Stimulated activated CD8-positive, alpha-beta memory T cell treated with anti-CD3 and anti-CD28 coated beads, Interleukin-15, amount 100 ng/mL, for 48 hours (primary cell): ENCODE measurements around the gene SDE2.
"Not testable (repeated sequence)": the region's sequence is repeated elsewhere in the genome, so short reads cannot be mapped to it uniquely, and the experiment has no call there.

Experiments used
- DNase-seq, 2 donors: peaks; one replicate each; pipeline ENCODE4 v3.0.0-alpha.2; 2020; ENCODE audit warnings: low read depth in 2 of 2

SDE2 gene

GRCh38 chr1:226006686-226007085, 7.5 kb upstream of the SDE2 start:
- no peak for DNase-seq

GRCh38 chr1:226004396-226004795, 5.3 kb upstream of the SDE2 start:
- no peak for DNase-seq

- no peak for DNase-seq
Measured at GRCh38 chr1:226003502-226004170, 4.5 kb upstream of the SDE2 start.

GRCh38 chr1:226002667-226003501, 3.7 kb upstream of the SDE2 start:
- peak in 1 of 2 donors; percentile 23 for DNase-seq

DNA sequence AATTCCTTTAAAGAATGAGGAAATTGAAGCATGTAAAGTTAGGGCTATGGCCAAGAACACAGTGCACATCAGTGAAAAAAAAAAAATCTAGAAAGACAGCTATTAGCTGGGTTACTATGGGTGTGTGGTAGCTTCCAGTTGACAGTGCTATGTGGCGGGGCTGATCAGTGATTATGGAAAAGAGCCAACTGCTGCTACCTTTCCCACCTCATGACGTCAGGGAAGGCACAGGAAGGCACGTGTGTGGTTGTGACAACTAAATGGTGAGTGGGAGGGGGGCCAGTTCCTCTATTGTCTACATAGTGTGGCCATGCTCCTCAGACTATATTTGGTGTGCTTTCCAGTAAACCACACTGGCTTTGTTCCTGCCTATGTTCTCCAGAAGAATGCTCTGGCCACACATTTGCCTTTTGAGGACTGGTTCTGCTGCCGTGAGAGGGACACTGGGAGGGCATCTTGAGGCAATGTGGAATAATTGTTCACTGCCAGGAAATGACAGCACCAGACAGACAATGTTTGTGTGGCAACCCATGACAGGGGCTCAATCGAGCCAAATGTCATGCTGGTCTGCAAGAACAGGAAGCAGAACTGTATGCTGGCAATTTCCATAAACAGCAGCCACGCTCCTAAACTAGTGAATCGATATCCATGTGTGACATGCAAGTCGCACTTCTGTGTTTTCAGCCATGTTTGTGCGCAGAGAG, 3.0 kb upstream of the SDE2 start:
- peak in 1 of 2 donors; percentile 19 for DNase-seq

- DNase-seq, result no peak
Measured at GRCh38 chr1:226001088-226001487, 1.9 kb upstream of the SDE2 start.

GRCh38 chr1:226000493-226001081, 1.4 kb upstream of the SDE2 start:
- DNase-seq, result not testable (repeated sequence)

DNA sequence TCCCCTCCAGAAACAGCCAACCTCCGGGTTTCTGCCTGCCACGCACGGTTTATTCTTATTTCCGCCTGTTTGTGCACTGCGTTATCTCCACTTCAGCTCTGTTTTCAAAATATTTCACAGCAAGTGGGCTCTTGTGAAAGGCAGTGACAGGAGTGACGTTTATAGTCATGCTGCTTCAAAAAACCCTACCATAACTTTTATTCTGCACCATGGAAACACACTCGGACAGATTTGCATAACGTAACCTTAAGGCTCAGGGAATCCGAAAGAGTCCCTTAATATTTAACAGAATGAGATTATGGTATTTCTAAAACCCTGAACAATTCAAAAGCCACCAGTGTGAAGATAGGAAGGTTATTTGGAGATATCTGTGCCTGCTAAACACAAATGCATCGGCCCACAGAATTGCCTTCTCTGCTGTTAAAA, 782 bp upstream of the SDE2 start:
- DNase-seq, result no peak

- no peak for DNase-seq
Measured at GRCh38 chr1:225998560-225999226, 450 bp downstream of the SDE2 start.

DNA sequence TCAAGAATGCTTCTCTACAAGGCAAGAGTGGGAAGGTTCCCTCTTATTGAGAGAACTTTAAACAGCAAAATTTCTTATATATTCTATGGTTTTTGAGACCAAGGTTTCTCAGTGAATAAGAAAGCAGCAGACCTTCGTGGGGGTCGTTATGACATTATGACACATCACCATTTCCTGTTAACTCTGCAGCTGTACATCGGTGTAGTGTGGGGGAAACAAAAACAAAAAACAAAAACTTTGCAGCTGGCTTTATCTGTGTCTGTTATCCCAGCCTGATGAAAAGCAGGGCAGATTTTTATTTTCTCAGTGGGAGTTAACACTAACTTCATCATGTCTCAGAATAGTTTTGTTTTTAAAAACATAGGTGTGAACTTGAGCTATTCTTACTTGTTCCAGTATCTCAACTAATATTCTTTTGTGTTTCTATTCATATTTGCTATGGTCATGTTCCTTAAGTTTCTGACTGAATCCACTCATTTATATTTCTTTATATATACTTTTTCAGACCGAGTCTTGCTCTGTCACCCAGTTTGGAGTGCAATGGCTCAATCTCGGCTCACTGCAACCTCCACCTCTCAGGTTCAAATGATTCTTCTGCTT, 2.1 kb downstream of the SDE2 start:
- no peak for DNase-seq

GRCh38 chr1:225995919-225996864, 3.0 kb downstream of the SDE2 start:
- DNase-seq, result no peak

GRCh38 chr1:225990705-225991464, 8.3 kb downstream of the SDE2 start:
- DNase-seq, result no peak

- no peak for DNase-seq
Measured at GRCh38 chr1:225987491-225988316, 11.4 kb downstream of the SDE2 start.

DNA sequence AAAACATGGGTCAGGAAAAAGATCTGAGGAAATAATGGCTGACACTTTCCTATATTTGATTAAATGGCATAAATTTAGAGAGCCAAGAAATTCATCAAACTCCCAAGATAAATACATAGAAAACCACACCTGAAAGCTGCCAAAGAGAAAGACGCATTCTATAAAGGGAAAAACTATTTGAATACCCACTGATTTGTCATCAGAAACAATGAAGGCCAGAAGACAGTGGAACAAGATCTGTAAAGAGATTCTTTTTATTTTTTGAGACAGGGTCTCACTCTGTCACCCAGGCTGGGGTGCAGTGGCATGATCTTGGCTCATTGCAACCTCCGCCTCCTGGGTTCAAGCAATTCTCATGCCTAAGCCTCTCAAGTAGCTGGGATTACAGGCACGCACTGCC, 17.4 kb downstream of the SDE2 start:
- no peak for DNase-seq

DNA sequence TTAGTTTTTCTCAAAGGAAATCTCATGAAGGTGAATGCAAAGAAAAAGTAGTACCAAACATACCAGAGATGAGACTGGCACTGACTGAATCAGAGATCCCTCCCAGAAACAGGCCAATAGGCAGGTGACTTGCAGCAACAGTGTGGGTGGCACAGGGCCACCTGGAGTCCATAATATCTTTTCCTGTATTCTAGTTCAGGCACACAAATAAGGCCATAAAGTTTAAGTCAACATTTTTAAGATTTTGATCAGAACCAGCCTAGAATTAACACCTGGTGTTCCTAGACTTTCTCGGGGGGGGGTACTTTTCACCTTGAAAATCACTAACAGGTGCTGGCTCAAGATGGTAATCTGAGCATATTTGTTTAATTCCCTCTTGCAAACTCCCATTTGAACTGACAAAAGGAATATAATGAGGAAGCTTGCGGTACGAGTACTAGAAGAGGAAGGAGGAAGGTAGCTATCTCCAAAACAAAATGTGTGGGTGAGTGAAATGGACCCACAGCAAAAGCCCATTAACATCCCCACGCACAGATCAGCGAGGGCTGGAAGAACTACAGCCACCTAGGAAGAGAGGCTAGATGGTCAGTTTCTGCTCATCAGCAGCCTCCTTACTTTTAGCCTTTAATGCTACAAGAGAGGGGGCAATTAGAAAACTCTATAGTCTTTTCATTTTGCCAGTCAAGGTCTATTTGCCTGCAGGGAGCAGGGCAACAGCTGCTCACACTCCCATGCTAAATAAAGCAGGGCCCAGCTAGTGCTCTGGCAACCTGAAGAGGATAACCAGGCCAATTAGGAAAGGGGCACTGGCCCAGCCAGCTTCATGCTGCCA, 18.9 kb downstream of the SDE2 start:
- no peak for DNase-seq

DNA sequence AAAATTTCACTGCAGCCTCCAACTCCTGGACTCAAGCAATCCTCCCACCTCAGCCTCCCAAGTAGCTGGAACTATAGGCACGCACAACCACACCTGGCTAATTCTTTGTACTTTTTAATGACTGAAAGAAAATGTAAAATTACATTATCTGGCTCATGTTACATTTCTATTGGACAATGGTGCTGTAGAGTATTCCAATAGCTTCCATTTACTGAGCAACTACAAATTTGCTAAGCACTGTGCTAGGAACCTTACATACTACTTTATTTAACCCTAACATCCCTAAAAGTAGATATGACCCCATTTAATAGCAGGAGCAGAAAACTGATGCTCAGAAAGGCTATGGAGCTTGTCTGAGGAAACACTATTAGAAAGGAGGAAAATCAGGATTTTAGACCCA, 19.7 kb downstream of the SDE2 start:
- DNase-seq, result no peak

DNA sequence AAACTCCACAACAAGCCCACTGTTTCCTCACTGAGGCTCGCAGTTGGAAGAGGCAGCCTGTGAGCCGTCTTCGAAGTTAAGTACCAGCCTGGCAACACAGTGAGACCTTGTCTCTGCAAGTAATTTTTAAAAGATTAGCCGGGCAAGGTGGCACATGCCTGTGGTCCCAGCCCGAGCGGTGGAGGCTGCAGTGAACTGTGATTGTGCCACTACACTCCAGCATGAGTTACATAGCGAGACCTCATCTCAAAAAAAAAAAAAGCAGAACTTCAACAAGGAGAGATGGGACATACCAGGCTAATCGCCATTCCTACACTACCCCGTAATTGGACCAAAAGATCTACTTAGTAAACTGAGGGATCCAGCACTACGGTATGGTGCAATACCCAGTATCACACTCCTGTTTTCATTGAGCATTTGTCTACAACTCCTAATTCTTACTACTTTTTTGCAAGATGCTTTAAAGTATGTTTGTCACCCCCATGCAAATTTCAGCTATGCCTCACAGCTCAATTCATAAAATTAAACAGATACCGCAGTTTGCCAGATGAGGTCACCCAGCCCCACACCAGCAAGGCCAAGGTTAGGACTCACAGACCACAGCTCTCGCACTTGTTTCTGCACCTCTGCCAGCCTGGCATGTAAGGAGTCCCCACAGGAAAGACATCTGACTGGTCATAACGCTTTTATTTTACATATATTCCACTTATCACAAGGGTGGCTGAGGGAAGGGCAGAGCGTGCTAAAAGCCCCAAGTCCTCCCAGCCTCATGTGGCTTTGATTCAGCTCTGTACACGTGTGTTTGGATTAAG, 21.0 kb downstream of the SDE2 start:
- DNase-seq, result no peak
